ENCODE measurements around the gene PSIP1. TPM values are rescaled to one million over a fixed set of nuclear protein-coding genes. Genes with fewer than 3 reads are reported as not detected.

Gene PSIP1
- total RNA-seq, 3 donors from 2014 or later (not counting 1 experiment from before 2014, with no cell fraction given): 50.3 to 83.1 (median 72.6) TPM

- WGBS (ENCODE audit: insufficient coverage): 100% methylated on average over 1 of the region's 2 CpGs
- H3K27me3 ChIP-seq (ENCODE audit: control insufficient read depth, insufficient read depth, low read length): no peaks in the 10 kb centered on the region
- H3K4me3 ChIP-seq (ENCODE audit: low read length): no peak overlapping the region
- peaks cover 77% of the 10 kb centered on the region for H3K36me3 ChIP-seq (ENCODE audit: control insufficient read depth, insufficient read depth, low read length)
- no peaks in the 10 kb centered on the region for H3K9me3 ChIP-seq (ENCODE audit: control insufficient read depth, insufficient read depth, low read length)
- Mint-ChIP-seq H3K36me3 (peaks cover 24% of the 10 kb centered on the region), H3K27ac (peak overlapping the region in 1 of 2 donors; percentile 51), H3K4me1 (no peaks in the 10 kb centered on the region), H3K27me3 (ENCODE audit: low read depth in 2 of 2) (no peaks in the 10 kb centered on the region), H3K9me3 (no peaks in the 10 kb centered on the region), H3K4me3 (no peak overlapping the region)
- DNase-seq: no peak
- intact Hi-C loops (cut with micrococcal nuclease): loop anchor here (10.0 kb wide), 1 partner anchor 65 kb away; no protein-coding TSS in a partner anchor
- TF ChIP-seq, protein P1, sequence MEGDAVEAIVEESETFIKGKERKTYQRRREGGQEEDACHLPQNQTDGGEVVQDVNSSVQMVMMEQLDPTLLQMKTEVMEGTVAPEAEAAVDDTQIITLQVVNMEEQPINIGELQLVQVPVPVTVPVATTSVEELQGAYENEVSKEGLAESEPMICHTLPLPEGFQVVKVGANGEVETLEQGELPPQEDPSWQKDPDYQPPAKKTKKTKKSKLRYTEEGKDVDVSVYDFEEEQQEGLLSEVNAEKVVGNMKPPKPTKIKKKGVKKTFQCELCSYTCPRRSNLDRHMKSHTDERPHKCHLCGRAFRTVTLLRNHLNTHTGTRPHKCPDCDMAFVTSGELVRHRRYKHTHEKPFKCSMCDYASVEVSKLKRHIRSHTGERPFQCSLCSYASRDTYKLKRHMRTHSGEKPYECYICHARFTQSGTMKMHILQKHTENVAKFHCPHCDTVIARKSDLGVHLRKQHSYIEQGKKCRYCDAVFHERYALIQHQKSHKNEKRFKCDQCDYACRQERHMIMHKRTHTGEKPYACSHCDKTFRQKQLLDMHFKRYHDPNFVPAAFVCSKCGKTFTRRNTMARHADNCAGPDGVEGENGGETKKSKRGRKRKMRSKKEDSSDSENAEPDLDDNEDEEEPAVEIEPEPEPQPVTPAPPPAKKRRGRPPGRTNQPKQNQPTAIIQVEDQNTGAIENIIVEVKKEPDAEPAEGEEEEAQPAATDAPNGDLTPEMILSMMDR (IDR thresholded peaks at IDR 0.05): no peak
- H3K27ac ChIP-seq (ENCODE audit: low read length): no peak overlapping the region
- no peak for ATAC-seq
- H3K4me1 ChIP-seq (ENCODE audit: control insufficient read depth, insufficient read depth, low read length): no peaks in the 10 kb centered on the region
Measured at GRCh38 chr9:15469862-15470261, 40.9 kb downstream of the PSIP1 start.

DNA sequence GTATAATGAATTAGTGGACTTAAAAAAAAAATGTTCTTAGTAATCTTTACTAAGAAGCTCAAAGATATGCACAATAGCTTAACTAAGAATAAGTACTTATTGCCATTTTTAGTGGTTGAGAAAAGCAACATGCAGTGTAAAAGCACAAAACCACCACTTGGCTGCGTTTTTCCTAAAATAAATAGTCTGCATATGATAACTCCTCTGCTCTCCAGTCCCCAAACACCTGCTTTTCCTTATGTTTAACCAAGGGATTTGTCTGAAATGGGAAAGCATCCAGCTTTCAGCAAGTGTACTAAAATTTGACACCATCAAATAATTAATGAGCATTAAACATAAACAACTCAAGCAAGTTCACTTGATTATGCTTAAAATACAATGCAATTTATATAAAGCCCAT lies 41.4 kb downstream of the PSIP1 start:
- Mint-ChIP-seq H3K27ac (no peak overlapping the region), H3K36me3 (peaks cover 24% of the 10 kb centered on the region), H3K9me3 (no peaks in the 10 kb centered on the region), H3K4me3 (no peak overlapping the region), H3K4me1 (no peaks in the 10 kb centered on the region), H3K27me3 (ENCODE audit: low read depth in 2 of 2) (no peaks in the 10 kb centered on the region)
- WGBS (ENCODE audit: insufficient coverage): 100% methylated on average over 1 of the region's 1 CpG
- no peak overlapping the region for H3K27ac ChIP-seq (ENCODE audit: low read length)
- H3K27me3 ChIP-seq (ENCODE audit: control insufficient read depth, insufficient read depth, low read length): no peaks in the 10 kb centered on the region
- no peak for DNase-seq
- H3K4me1 ChIP-seq (ENCODE audit: control insufficient read depth, insufficient read depth, low read length): no peaks in the 10 kb centered on the region
- H3K4me3 ChIP-seq (ENCODE audit: low read length): no peak overlapping the region
- intact Hi-C loops (cut with micrococcal nuclease): no loop called here
- H3K36me3 ChIP-seq (ENCODE audit: control insufficient read depth, insufficient read depth, low read length): peaks cover 81% of the 10 kb centered on the region
- ATAC-seq: no peak
- no peaks in the 10 kb centered on the region for H3K9me3 ChIP-seq (ENCODE audit: control insufficient read depth, insufficient read depth, low read length)
- TF ChIP-seq, protein P1 (IDR thresholded peaks at IDR 0.05): no peak

- Mint-ChIP-seq H3K4me1 (no peaks in the 10 kb centered on the region), H3K9me3 (no peaks in the 10 kb centered on the region), H3K4me3 (no peak overlapping the region), H3K27me3 (ENCODE audit: low read depth in 2 of 2) (no peaks in the 10 kb centered on the region), H3K27ac (peak overlapping the region in 1 of 2 donors; percentile 71), H3K36me3 (peaks cover 24% of the 10 kb centered on the region)
- Histone ChIP-seq H3K27ac (ENCODE audit: low read length) (no peak overlapping the region), H3K4me3 (ENCODE audit: low read length) (no peak overlapping the region), H3K36me3 (ENCODE audit: control insufficient read depth, insufficient read depth, low read length) (peaks cover 82% of the 10 kb centered on the region), H3K4me1 (ENCODE audit: control insufficient read depth, insufficient read depth, low read length) (no peaks in the 10 kb centered on the region), H3K9me3 (ENCODE audit: control insufficient read depth, insufficient read depth, low read length) (no peaks in the 10 kb centered on the region), H3K27me3 (ENCODE audit: control insufficient read depth, insufficient read depth, low read length) (no peaks in the 10 kb centered on the region)
- DNase-seq: no peak
- TF ChIP-seq, protein P1 (IDR thresholded peaks at IDR 0.05): no peak
- 90% methylated on average over 3 of the region's 3 CpGs for WGBS (ENCODE audit: insufficient coverage)
- ATAC-seq: no peak
- intact Hi-C loops (cut with micrococcal nuclease): no loop called here
Measured at GRCh38 chr9:15468145-15468544, 42.6 kb downstream of the PSIP1 start.

DNA sequence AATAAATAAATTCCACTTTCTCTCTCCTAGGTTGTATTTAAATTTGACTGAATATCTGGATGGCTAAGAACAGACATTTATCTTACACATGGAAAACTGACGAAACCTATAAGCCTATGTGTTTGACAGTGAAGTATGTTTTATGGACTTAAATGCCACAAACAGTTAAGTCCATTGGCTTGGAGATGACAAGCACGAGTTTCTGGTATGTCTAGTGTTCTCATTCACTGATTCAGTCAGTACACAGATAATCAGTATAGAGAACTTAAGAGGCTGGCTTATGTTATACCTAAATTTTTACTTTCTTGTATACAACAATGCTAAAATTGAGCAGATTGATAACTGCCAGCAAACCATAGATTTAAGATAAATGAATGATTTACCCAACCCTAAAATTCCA lies 49.2 kb downstream of the PSIP1 start:
- Mint-ChIP-seq H3K9me3 (no peaks in the 10 kb centered on the region), H3K27me3 (ENCODE audit: low read depth in 2 of 2) (no peaks in the 10 kb centered on the region), H3K4me3 (no peak overlapping the region), H3K27ac (peak overlapping the region in 1 of 2 donors; percentile 21), H3K36me3 (peaks cover 8% of the 10 kb centered on the region), H3K4me1 (no peaks in the 10 kb centered on the region)
- Histone ChIP-seq H3K27ac (ENCODE audit: low read length) (no peak overlapping the region), H3K36me3 (ENCODE audit: control insufficient read depth, insufficient read depth, low read length) (peaks cover 74% of the 10 kb centered on the region), H3K27me3 (ENCODE audit: control insufficient read depth, insufficient read depth, low read length) (no peaks in the 10 kb centered on the region), H3K4me1 (ENCODE audit: control insufficient read depth, insufficient read depth, low read length) (no peaks in the 10 kb centered on the region), H3K9me3 (ENCODE audit: control insufficient read depth, insufficient read depth, low read length) (no peaks in the 10 kb centered on the region), H3K4me3 (ENCODE audit: low read length) (no peak overlapping the region)
- WGBS (ENCODE audit: insufficient coverage): 94% methylated on average over 2 of the region's 2 CpGs
- TF ChIP-seq, protein P1 (IDR thresholded peaks at IDR 0.05): no peak
- ATAC-seq (no peak), DNase-seq (no peak)
- intact Hi-C loops (cut with micrococcal nuclease): no loop called here

Data from natural killer cell (primary cell).